MM.1S (cell line): ENCODE data around the gene HOXD1.

Experiments used
- DNase-seq: peaks from one replicate; pipeline ENCODE4 v3.0.0-alpha.2; 2015
- H2AFZ ChIP-seq: fragments of 300-600 bp; sonication (generic); 2 replicates; pipeline ENCODE4 v1.6.0; 2016; ENCODE audit warnings: antibody characterized with exemption, low read length
- H3F3A ChIP-seq: fragments of 300-600 bp; sonication (generic); 2 replicates; pipeline ENCODE4 v1.6.1; 2016; ENCODE audit warnings: mild to moderate bottlenecking, antibody characterized with exemption, low read length, moderate library complexity, mixed read lengths; ENCODE audit not compliant: insufficient read depth
- H3K27ac ChIP-seq: fragments of 300-600 bp; sonication (generic); 2 replicates; pipeline ENCODE4 v1.5.1; 2016; ENCODE audit warnings: mild to moderate bottlenecking, low read length
- H3K27me3 ChIP-seq: fragments of 300-600 bp; sonication (generic); replicated peaks from 2 replicates; pipeline ENCODE4 v1.6.0; 2016; ENCODE audit warnings: low read length; ENCODE audit not compliant: insufficient read depth
- H3K36me3 ChIP-seq: fragments of 300-600 bp; sonication (generic); replicated peaks from 2 replicates; pipeline ENCODE4 v1.6.1; 2016; ENCODE audit warnings: mild to moderate bottlenecking, low read length, mixed read lengths; ENCODE audit not compliant: insufficient read depth
- H3K4me1 ChIP-seq: fragments of 300-600 bp; sonication (generic); 2 replicates; pipeline ENCODE4 v1.6.1; 2016; ENCODE audit warnings: low read length, mixed read lengths
- H3K4me2 ChIP-seq: fragments of 300-600 bp; sonication (generic); 2 replicates; pipeline ENCODE4 v1.6.0; 2016; ENCODE audit warnings: low read depth, low read length
- H3K4me3 ChIP-seq: fragments of 300-600 bp; sonication (generic); 2 replicates; pipeline ENCODE4 v1.5.1; 2016; ENCODE audit warnings: low read length, mixed read lengths
- H3K79me2 ChIP-seq: fragments of 300-600 bp; sonication (generic); 2 replicates; pipeline ENCODE4 v1.6.1; 2016; ENCODE audit warnings: mixed run types, low read length, mixed read lengths
- H3K9ac ChIP-seq: fragments of 300-600 bp; sonication (generic); 2 replicates; pipeline ENCODE4 v1.6.1; 2016; ENCODE audit warnings: low read length, mixed read lengths
- H3K9me2 ChIP-seq: fragments of 300-600 bp; sonication (generic); replicated peaks from 2 replicates; pipeline ENCODE4 v1.6.1; 2016; ENCODE audit warnings: mild to moderate bottlenecking, low read length, mixed read lengths; ENCODE audit not compliant: insufficient read depth
- H3K9me3 ChIP-seq: fragments of 300-600 bp; sonication (generic); replicated peaks from 2 replicates; pipeline ENCODE4 v1.6.1; 2016; ENCODE audit warnings: mild to moderate bottlenecking, low read length, mixed read lengths; ENCODE audit not compliant: insufficient read depth
- H4K20me1 ChIP-seq: fragments of 300-600 bp; sonication (generic); 2 replicates; pipeline ENCODE4 v1.6.1; 2016; ENCODE audit warnings: mild to moderate bottlenecking, low read length, moderate library complexity, mixed read lengths; ENCODE audit not compliant: insufficient read depth
- CTCF ChIP-seq: fragments of 300-600 bp; sonication (generic); IDR thresholded peaks from 2 replicates; pipeline ENCODE4 v1.5.1; 2016; ENCODE audit warnings: antibody characterized with exemption, low read length, mixed read lengths
- EZH2 ChIP-seq: fragments of 300-600 bp; sonication (generic); optimal IDR thresholded peaks from 2 replicates; pipeline ENCODE3; 2017; ENCODE audit warnings: low read depth, mild to moderate bottlenecking, antibody characterized with exemption, low read length, mixed read lengths
- EZH2phosphoT487 ChIP-seq: fragments of 300-600 bp; sonication (generic); IDR thresholded peaks from 2 replicates; pipeline ENCODE4 v1.6.1; 2018; ENCODE audit warnings: antibody characterized with exemption, low read length

The HOXD1 gene

GRCh38 chr2:176147800-176148496 lies 40.5 kb upstream of the HOXD1 start:
- H3K4me3 ChIP-seq = no peak overlapping the region
- no peak for DNase-seq
- H3K79me2 ChIP-seq = no peaks in the 10 kb centered on the region
- H3K9me3 ChIP-seq = no peaks in the 10 kb centered on the region
- H3K4me2 ChIP-seq = no peak overlapping the region
- no peaks in the 10 kb centered on the region for H4K20me1 ChIP-seq
- no peaks in the 10 kb centered on the region for H3K4me1 ChIP-seq
- no peak overlapping the region for H3K27ac ChIP-seq
- H3K36me3 ChIP-seq = no peaks in the 10 kb centered on the region
- no peak overlapping the region for H3K9ac ChIP-seq
- H2AFZ ChIP-seq = no peak overlapping the region
- H3K27me3 ChIP-seq = peaks cover 15% of the 10 kb centered on the region
- no peaks in the 10 kb centered on the region for H3K9me2 ChIP-seq
- H3F3A ChIP-seq = no peaks in the 10 kb centered on the region
- TF ChIP-seq CTCF (no peak), EZH2 (no peak), EZH2phosphoT487 (no peak)

- Histone ChIP-seq H3K9me3 (no peaks in the 10 kb centered on the region), H3K4me2 (no peak overlapping the region), H3K27me3 (peaks cover 15% of the 10 kb centered on the region), H2AFZ (no peak overlapping the region), H3K4me3 (no peak overlapping the region), H3F3A (no peaks in the 10 kb centered on the region), H3K36me3 (no peaks in the 10 kb centered on the region), H3K79me2 (no peaks in the 10 kb centered on the region), H4K20me1 (no peaks in the 10 kb centered on the region), H3K9ac (no peak overlapping the region), H3K27ac (no peak overlapping the region), H3K9me2 (no peaks in the 10 kb centered on the region), H3K4me1 (no peaks in the 10 kb centered on the region)
- TF ChIP-seq CTCF (no peak), EZH2 (no peak), EZH2phosphoT487 (no peak)
- no peak for DNase-seq
These were observed 39.6 kb upstream of the HOXD1 start for GRCh38 chr2:176148751-176149421.

DNA sequence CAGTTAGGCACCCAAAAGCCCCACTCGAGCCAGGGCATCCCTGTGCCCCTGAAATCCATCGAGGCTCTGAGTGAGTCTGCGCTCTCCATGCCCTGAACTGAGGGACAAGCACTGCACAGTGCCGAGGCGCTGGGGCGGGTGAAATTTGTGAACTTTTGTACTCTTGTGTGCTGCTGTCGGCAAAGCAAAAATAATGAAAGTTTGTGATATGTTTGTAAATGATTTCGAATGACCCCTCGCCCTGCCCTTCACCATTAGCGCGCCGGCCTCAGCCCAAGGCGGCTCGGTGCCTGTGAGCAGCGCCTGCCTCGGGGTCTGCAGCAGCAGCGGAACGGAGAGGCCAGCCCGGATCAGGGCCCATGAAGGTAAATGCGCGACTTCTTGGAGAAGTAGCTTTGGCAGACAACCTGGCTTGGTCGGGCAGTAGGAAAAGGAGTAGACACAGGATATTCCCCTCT lies 39.0 kb upstream of the HOXD1 start:
- TF ChIP-seq EZH2phosphoT487 = no peak
- TF ChIP-seq CTCF = no peak
- TF ChIP-seq EZH2 = no peak
- no peak overlapping the region for H3K4me2 ChIP-seq
- no peaks in the 10 kb centered on the region for H3K79me2 ChIP-seq
- no peaks in the 10 kb centered on the region for H4K20me1 ChIP-seq
- no peaks in the 10 kb centered on the region for H3F3A ChIP-seq
- H3K9me3 ChIP-seq = no peaks in the 10 kb centered on the region
- H3K4me1 ChIP-seq = no peaks in the 10 kb centered on the region
- no peak overlapping the region for H3K27ac ChIP-seq
- H3K27me3 ChIP-seq = peaks cover 15% of the 10 kb centered on the region
- no peak overlapping the region for H2AFZ ChIP-seq
- no peak for DNase-seq
- no peak overlapping the region for H3K9ac ChIP-seq
- no peak overlapping the region for H3K4me3 ChIP-seq
- no peaks in the 10 kb centered on the region for H3K9me2 ChIP-seq
- H3K36me3 ChIP-seq = no peaks in the 10 kb centered on the region
